IMR-90 (cell line): Measurements from ENCODE around the gene AHI1. TPM values are rescaled to one million over a fixed set of nuclear protein-coding genes. Genes with fewer than 3 reads are reported as not detected.
A peak's percentile ranks its signal among the peaks of the same experiment; 100 is the strongest.

Source experiments
- ATAC-seq: fragments of 200-7000 bp; cut with Tn5 transposase; 2 replicates; pipeline ENCODE4 v1.9.1; 2020; ENCODE audit warnings: low read depth, mild to moderate bottlenecking, moderate library complexity
- BruUV-seq: library from RNA; stranded (reverse); fragments of 400-500 nt; replicated peaks from 2 replicates; lab custom pipeline; 2021; lab: Mats Ljungman, UMichigan
- CTCF ChIA-PET: fragments of 300-600 bp; formaldehyde crosslinking; extraction: SDS; loops from one replicate; lab custom pipeline; 2021; ENCODE audit warnings: antibody characterized with exemption; lab: Yijun Ruan, JAX
- POLR2A ChIA-PET: fragments of 300-600 bp; sonication (Branson Sonifier 250); formaldehyde crosslinking; loops from one replicate; lab custom pipeline; 2022; ENCODE audit warnings: antibody characterized with exemption; ENCODE audit not compliant: unreplicated experiment; lab: Charles Lee
- DNase-seq: peaks from one replicate; pipeline ENCODE4 v3.0.0; 2013
- H2AFZ ChIP-seq: replicated peaks from 2 replicates; pipeline ENCODE3; 2013; ENCODE audit warnings: low read length, mild to moderate bottlenecking; ENCODE audit not compliant: poor library complexity
- H2AK5ac ChIP-seq: 2 replicates; pipeline ENCODE4 v1.6.1; 2013; ENCODE audit warnings: low read depth, low read length, inconsistent platforms
- H2AK9ac ChIP-seq: replicated peaks from 2 replicates; pipeline ENCODE3; 2013; ENCODE audit warnings: mild to moderate bottlenecking, low read depth, low read length, moderate library complexity; ENCODE audit not compliant: poor library complexity
- H2BK120ac ChIP-seq: 2 replicates; pipeline ENCODE4 v1.6.1; 2013; ENCODE audit warnings: low read depth, low read length, inconsistent platforms
- H2BK15ac ChIP-seq: 3 replicates; pipeline ENCODE4 v1.6.1; 2013; ENCODE audit warnings: low read depth, low read length, inconsistent platforms
- H2BK20ac ChIP-seq: 2 replicates; pipeline ENCODE4 v1.6.1; 2013; ENCODE audit warnings: low read depth, mild to moderate bottlenecking, inconsistent platforms, low read length, moderate library complexity
- H2BK5ac ChIP-seq: 2 replicates; pipeline ENCODE4 v1.6.1; 2013; ENCODE audit warnings: mild to moderate bottlenecking, low read depth, low read length, inconsistent platforms; ENCODE audit not compliant: poor library complexity, severe bottlenecking
- H3K14ac ChIP-seq: replicated peaks from 2 replicates; pipeline ENCODE4 v1.6.1; 2013; ENCODE audit warnings: low read depth, low read length, inconsistent platforms
- H3K18ac ChIP-seq: 2 replicates; pipeline ENCODE4 v1.6.1; 2013; ENCODE audit warnings: low read depth, low read length, control low read depth
- H3K23ac ChIP-seq: 2 replicates; pipeline ENCODE4 v1.6.1; 2013; ENCODE audit warnings: low read depth, low read length, inconsistent platforms
- H3K27ac ChIP-seq: 2 replicates; pipeline ENCODE4 v1.5.1; 2013; ENCODE audit warnings: mild to moderate bottlenecking, control low read depth, low read length; ENCODE audit not compliant: insufficient read depth
- H3K27me3 ChIP-seq: 2 replicates; pipeline ENCODE4 v1.6.1; 2013; ENCODE audit warnings: low read length; ENCODE audit not compliant: control insufficient read depth, insufficient read depth
- H3K36me3 ChIP-seq: 2 replicates; pipeline ENCODE4 v1.6.1; 2013; ENCODE audit warnings: low read length, mixed read lengths; ENCODE audit not compliant: control insufficient read depth, insufficient read depth
- H3K4ac ChIP-seq: 2 replicates; pipeline ENCODE4 v1.6.1; 2013; ENCODE audit warnings: low read depth, low read length, inconsistent platforms
- H3K4me1 ChIP-seq: 2 replicates; pipeline ENCODE4 v1.6.1; 2013; ENCODE audit warnings: low read length, mixed read lengths; ENCODE audit not compliant: control insufficient read depth, insufficient read depth
- H3K4me2 ChIP-seq: 2 replicates; pipeline ENCODE4 v1.6.1; 2013; ENCODE audit warnings: low read depth, mild to moderate bottlenecking, control low read depth, low read length, moderate library complexity
- H3K4me3 ChIP-seq: 2 replicates; pipeline ENCODE4 v1.5.1; 2013; ENCODE audit warnings: low read depth, mild to moderate bottlenecking, control low read depth, low read length, moderate library complexity; ENCODE audit not compliant: insufficient read depth
- H3K56ac ChIP-seq: 2 replicates; pipeline ENCODE4 v1.6.1; 2013; ENCODE audit warnings: low read length, inconsistent platforms; ENCODE audit not compliant: insufficient read depth; ENCODE audit errors: extremely low read depth
- H3K79me1 ChIP-seq, 2 experiments: 2 replicates each; pipeline ENCODE4 v1.6.1; 2013; ENCODE audit warnings: low read length in 2 of 2, inconsistent platforms in 1 of 2, low read depth in 1 of 2
- H3K9ac ChIP-seq: 2 replicates; pipeline ENCODE4 v1.6.1; 2013; ENCODE audit warnings: low read depth, low read length, control low read depth
- H3K9me1 ChIP-seq: 2 replicates; pipeline ENCODE4 v1.6.1; 2013; ENCODE audit warnings: low read length, inconsistent platforms; ENCODE audit not compliant: insufficient read depth
- H3K9me3 ChIP-seq: 2 replicates; pipeline ENCODE4 v1.6.1; 2013; ENCODE audit warnings: low read length; ENCODE audit not compliant: control insufficient read depth, insufficient read depth
- H4K20me1 ChIP-seq: 2 replicates; pipeline ENCODE4 v1.6.1; 2013; ENCODE audit warnings: low read length, inconsistent platforms; ENCODE audit not compliant: insufficient read depth
- H4K5ac ChIP-seq: 2 replicates; pipeline ENCODE4 v1.6.1; 2013; ENCODE audit warnings: mild to moderate bottlenecking, low read depth, low read length, control low read depth
- H4K8ac ChIP-seq, 2 experiments: 2 replicates each; pipeline ENCODE4 v1.6.1; 2013; ENCODE audit warnings: low read depth in 2 of 2, low read length in 2 of 2, control low read depth in 1 of 2, inconsistent platforms in 1 of 2
- H4K91ac ChIP-seq: 2 replicates; pipeline ENCODE4 v1.6.1; 2013; ENCODE audit warnings: low read depth, low read length, inconsistent platforms; ENCODE audit not compliant: insufficient read depth
- BHLHE40 ChIP-seq: fragments of 150-350 bp; IDR thresholded peaks from 2 replicates; pipeline ENCODE4 v1.6.1; 2016; ENCODE audit warnings: mild to moderate bottlenecking, low read depth, low read length
- CHD1 ChIP-seq: IDR thresholded peaks from 2 replicates; pipeline ENCODE4 v1.6.1; 2012; ENCODE audit warnings: low read depth, low read length, improper control_type of control experiment
- CTCF ChIP-seq: conservative IDR thresholded peaks from 2 replicates; pipeline ENCODE4 v1.5.1; 2012; ENCODE audit warnings: mild to moderate bottlenecking, low read depth, low read length, improper control_type of control experiment
- MAFK ChIP-seq: IDR thresholded peaks from 2 replicates; pipeline ENCODE4 v1.6.1; 2012; ENCODE audit warnings: low read depth, low read length, improper control_type of control experiment
- MAZ ChIP-seq: IDR thresholded peaks from 2 replicates; pipeline ENCODE4 v1.6.1; 2012; ENCODE audit warnings: low read depth, mild to moderate bottlenecking, low read length, improper control_type of control experiment, moderate library complexity, borderline replicate concordance
- NFE2L2 ChIP-seq: fragments of 150-350 bp; IDR thresholded peaks from 2 replicates; pipeline ENCODE4 v1.6.1; 2016; ENCODE audit warnings: low read depth, mild to moderate bottlenecking, low read length
- RCOR1 ChIP-seq: IDR thresholded peaks from 2 replicates; pipeline ENCODE4 v1.6.1; 2012; ENCODE audit warnings: mild to moderate bottlenecking, low read length, improper control_type of control experiment; ENCODE audit not compliant: insufficient replicate concordance
- SMC3 ChIP-seq: fragments of 150-350 bp; IDR thresholded peaks from 2 replicates; pipeline ENCODE4 v1.6.1; 2016; ENCODE audit warnings: low read depth, mild to moderate bottlenecking, antibody characterized with exemption, low read length, moderate library complexity
- WGBS, 2 experiments: methylation state at CpG; one replicate each; pipeline versions ENCODE4 v1.1.5 to v1.1.7; 2013; ENCODE audit warnings: missing lambda C conversion rate in 2 of 2; ENCODE audit not compliant: insufficient read length in 1 of 2; ENCODE audit errors: extremely low coverage in 2 of 2; 5-methylcytosine and 5-hydroxymethylcytosine counted together
- dilution Hi-C: fragments of 300-500 bp; cut with HindIII; formaldehyde crosslinking; loops from one replicate; pipeline ENCODE4 v1.14.3; 2018; ENCODE audit warnings: low sequenced_read_pairs; ENCODE audit not compliant: unreplicated experiment
- in situ Hi-C: fragments of 300-500 bp; cut with MboI; formaldehyde crosslinking; loops from 3 replicates; pipeline ENCODE4 v1.14.3; 2019; ENCODE audit warnings: low sequenced_read_pairs, inconsistent platforms, mixed read lengths
- intact Hi-C: fragments of 100-400 bp; cut with micrococcal nuclease; formaldehyde crosslinking; loops from 2 replicates; pipeline ENCODE4 v1.10.0; 2022
- polyA plus RNA-seq, 3 experiments: library from polyadenylated mRNA; depleted of rRNA; stranded (reverse); fragments of >200 nt; gene quantifications; 2 replicates each; pipeline ENCODE4 v1.2.3, GENCODE V29; 2012; ENCODE audit warnings: low replicate concordance in 1 of 3
- total RNA-seq: library from RNA; depleted of rRNA; stranded (reverse); fragments of >200 nt; gene quantifications from 2 replicates; pipeline ENCODE4 v1.2.3, GENCODE V29; 2012
- TF ChIP-seq, protein P1 (sequence below): fragments of 150-350 bp; IDR thresholded peaks from 2 replicates; pipeline ENCODE4 v1.6.1; 2016; ENCODE audit warnings: low read depth, mild to moderate bottlenecking, low read length, moderate library complexity, borderline replicate concordance

AHI1 gene
- total and polyA plus RNA-seq, 2 of the 4 experiments (the other 2 are of a cell fraction) = 9.5 to 19.4 TPM

DNA sequence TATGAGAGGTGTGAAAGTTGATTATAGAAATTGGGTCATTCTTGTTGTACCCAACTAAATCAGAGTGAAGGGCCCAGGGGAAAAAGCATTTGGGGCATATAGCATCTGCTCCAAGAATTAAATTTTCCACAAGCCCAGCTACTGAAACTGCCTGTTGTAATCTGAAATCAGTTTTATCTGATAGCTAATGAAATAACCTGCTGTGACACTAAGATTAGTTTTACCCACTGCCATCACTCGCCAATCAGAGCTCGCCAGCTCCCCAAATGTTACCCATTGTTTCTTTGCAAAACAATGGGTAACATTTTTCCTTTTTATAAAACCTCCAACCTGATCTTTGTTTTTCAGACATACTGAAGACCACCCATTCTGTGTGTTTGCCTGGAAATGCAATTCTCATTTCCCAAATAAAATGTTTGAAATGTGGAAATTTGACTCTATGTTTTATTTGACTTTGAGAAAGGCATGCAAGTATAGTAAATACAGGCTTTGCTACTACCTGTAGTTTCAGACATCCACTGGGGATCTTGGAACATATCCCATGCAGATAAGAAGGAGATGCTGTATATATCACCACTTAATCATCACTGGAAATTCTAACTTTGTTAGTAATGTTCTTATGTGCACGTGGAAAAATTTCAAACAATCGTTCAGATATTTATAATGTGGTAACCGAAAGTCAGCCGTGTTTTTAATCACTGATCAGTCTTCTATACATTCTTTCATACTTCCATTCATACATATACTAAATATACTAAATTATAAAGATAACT is 6.3 kb upstream of the AHI1 start:
- no peaks in the 10 kb centered on the region for H3K79me1 ChIP-seq
- no peak overlapping the region for H2BK120ac ChIP-seq
- H4K8ac ChIP-seq = no peak overlapping the region
- no CpG with 5 or more reads among the region's 6 CpGs for WGBS, 2 experiments
- H2AFZ ChIP-seq = no peak overlapping the region
- TF ChIP-seq MAZ (no peak), SMC3 (no peak), CTCF (no peak), NFE2L2 (no peak), MAFK (no peak), CHD1 (no peak), BHLHE40 (no peak; the same call in 1 of the 2 replicates), RCOR1 (no peak)
- TF ChIP-seq, protein P1, sequence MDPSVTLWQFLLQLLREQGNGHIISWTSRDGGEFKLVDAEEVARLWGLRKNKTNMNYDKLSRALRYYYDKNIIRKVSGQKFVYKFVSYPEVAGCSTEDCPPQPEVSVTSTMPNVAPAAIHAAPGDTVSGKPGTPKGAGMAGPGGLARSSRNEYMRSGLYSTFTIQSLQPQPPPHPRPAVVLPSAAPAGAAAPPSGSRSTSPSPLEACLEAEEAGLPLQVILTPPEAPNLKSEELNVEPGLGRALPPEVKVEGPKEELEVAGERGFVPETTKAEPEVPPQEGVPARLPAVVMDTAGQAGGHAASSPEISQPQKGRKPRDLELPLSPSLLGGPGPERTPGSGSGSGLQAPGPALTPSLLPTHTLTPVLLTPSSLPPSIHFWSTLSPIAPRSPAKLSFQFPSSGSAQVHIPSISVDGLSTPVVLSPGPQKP = no peak
- H3K27me3 ChIP-seq = no peaks in the 10 kb centered on the region
- no peak overlapping the region for H2BK15ac ChIP-seq
- peaks cover 2% of the 10 kb centered on the region; the same call in 1 of the 2 replicates for H3K4me1 ChIP-seq
- no peak overlapping the region for H3K23ac ChIP-seq
- ATAC-seq (peak; percentile 23), DNase-seq (peak; percentile 54)
- H3K56ac ChIP-seq = no peak overlapping the region
- no peaks in the 10 kb centered on the region for H3K36me3 ChIP-seq
- intact Hi-C loops = no loop called here
- no peak overlapping the region for H3K14ac ChIP-seq
- H3K9me1 ChIP-seq = no peaks in the 10 kb centered on the region
- H3K9me3 ChIP-seq = no peaks in the 10 kb centered on the region
- no peak overlapping the region for H3K4ac ChIP-seq
- no peak overlapping the region for H2AK9ac ChIP-seq
- peak overlapping the region; percentile 23 for H3K4me2 ChIP-seq
- POLR2A ChIA-PET = no interaction called here
- no peak overlapping the region for H3K4me3 ChIP-seq
- in situ Hi-C loops = no loop called here
- no peak overlapping the region for H4K5ac ChIP-seq
- H4K20me1 ChIP-seq = no peaks in the 10 kb centered on the region
- BruUV-seq = no TSS peak
- dilution Hi-C loops = no loop called here
- H2AK5ac ChIP-seq = no peak overlapping the region
- H2BK5ac ChIP-seq = no peak overlapping the region
- no peak overlapping the region for H3K18ac ChIP-seq
- H2BK20ac ChIP-seq = no peak overlapping the region
- no peak overlapping the region for H3K27ac ChIP-seq
- H4K91ac ChIP-seq = no peak overlapping the region; the same call in 1 of the 2 replicates
- H3K9ac ChIP-seq = no peak overlapping the region
- CTCF ChIA-PET = interaction anchor here (0.9 kb wide), 1 partner anchor 16 kb away, joined by 3 read pairs; no protein-coding TSS in a partner anchor
